GM19351 (cell line): ENCODE results near the gene TAS2R39.
A peak's percentile ranks its signal among the peaks of the same experiment; 100 is the strongest.

Experiments used
- ATAC-seq: cut with Tn5 transposase; IDR thresholded peaks from one replicate; pipeline ENCODE4 v1.9.1; 2021; ENCODE audit warnings: mild to moderate bottlenecking, moderate library complexity; ENCODE audit not compliant: unreplicated experiment

The TAS2R39 gene

DNA sequence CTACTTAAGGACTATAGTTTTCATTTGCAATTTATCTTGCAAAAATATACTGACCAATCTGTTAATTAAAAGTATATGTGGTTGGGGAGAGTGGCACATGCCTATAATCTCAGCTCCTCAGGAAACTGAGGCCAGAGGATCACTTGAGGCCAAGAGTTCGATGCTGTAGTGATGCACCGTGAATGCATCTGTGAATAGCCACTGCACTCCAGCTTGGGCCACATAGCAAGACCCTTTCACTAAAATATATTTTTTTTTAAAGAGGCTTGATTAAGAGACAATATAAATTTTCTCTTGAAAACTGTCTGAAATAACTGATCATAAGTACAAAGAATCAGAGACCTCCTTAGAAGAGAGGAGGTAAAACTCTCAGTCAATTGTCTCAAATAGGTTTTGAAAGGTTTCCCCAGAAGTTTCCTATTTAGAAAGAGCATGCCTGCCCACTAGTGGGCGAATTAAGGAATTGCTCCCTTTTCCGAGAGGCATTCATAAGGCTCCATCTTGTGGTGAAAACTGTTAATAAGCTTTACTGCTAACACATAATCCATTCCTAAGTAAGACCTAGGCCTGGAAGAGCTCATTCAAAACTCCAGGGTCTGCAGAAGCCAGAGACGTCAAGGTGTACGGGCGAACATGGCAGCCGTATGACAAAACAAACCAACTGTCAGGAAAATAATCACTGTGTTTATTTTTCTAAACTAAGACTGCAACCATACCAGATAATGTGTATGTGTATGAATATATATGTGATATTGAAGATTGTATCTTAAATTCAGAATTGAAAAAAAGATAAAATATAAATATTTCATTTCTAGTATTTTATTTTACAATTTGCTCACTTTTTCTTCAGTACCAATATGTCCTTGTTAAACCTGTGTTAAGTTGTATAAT lies 31.8 kb downstream of the TAS2R39 start:
- ATAC-seq: peak; percentile 89

GRCh38 chr7:143216151-143216550 lies 32.9 kb downstream of the TAS2R39 start:
- ATAC-seq: no peak

DNA sequence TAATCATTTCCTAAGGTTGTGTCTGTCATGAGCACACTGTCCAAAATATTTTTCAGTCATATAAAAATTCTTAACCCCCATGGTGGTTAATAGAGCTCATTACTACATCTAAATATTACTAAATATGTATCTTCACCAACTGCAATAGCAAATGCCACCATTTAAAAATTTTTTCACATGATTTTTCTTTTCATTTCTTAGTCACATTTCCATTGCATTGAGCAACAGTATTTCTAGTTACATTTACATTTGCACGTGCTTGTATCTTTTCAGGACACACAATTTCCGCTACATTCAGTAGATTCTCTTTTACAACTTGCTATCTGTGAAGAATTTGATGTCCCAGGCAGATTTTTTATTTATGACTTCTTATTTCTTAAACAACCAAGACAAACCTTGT lies 33.5 kb downstream of the TAS2R39 start:
- no peak for ATAC-seq

GRCh38 chr7:143217806-143218205 lies 34.6 kb downstream of the TAS2R39 start:
- ATAC-seq: no peak

GRCh38 chr7:143221286-143221685 lies 38.1 kb downstream of the TAS2R39 start:
- no peak for ATAC-seq

- ATAC-seq: no peak
These were observed 38.5 kb downstream of the TAS2R39 start, which contains the start of gene TAS2R40 for GRCh38 chr7:143221737-143222136. Gene TAS2R40 (plus strand): TSS chr7:143222037. CDS start chr7:143222079, 42 bp downstream.

DNA sequence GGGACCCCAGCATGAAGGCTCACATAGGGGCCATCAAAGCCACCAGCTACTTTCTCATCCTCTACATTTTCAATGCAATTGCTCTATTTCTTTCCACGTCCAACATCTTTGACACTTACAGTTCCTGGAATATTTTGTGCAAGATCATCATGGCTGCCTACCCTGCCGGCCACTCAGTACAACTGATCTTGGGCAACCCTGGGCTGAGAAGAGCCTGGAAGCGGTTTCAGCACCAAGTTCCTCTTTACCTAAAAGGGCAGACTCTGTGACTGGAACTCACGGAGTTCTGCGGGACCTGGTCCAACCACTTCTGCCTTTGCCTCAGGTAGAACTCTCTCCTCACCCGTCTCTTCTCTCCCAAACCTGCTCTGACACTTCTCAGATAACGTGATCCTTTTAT lies 39.6 kb downstream of the TAS2R39 start:
- no peak for ATAC-seq

- ATAC-seq: no peak
These were observed 40.6 kb downstream of the TAS2R39 start for GRCh38 chr7:143223784-143224183.

DNA sequence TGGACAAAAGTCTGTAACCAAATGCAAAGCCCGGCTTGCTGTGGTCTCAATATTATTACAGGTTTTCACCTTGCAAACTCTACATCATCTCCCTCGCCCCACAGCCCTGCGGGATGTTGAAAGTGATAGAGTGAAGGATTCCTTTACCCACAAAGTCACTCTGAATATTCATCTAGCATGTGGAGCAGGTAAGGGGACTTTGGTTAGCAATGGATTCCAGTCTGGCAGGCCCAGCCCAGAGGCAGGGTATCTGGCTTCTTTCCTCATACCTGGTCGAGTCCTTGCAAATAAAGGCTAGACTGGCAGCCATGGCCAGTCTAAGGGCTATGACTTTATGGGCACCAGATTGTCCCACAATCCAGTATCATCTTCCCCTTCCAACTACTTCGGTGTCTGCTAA lies 41.8 kb downstream of the TAS2R39 start:
- ATAC-seq: no peak

- ATAC-seq: no peak
These were observed 44.6 kb downstream of the TAS2R39 start for GRCh38 chr7:143227806-143228205.

- no peak for ATAC-seq
These were observed 46.0 kb downstream of the TAS2R39 start for GRCh38 chr7:143229054-143229790.

DNA sequence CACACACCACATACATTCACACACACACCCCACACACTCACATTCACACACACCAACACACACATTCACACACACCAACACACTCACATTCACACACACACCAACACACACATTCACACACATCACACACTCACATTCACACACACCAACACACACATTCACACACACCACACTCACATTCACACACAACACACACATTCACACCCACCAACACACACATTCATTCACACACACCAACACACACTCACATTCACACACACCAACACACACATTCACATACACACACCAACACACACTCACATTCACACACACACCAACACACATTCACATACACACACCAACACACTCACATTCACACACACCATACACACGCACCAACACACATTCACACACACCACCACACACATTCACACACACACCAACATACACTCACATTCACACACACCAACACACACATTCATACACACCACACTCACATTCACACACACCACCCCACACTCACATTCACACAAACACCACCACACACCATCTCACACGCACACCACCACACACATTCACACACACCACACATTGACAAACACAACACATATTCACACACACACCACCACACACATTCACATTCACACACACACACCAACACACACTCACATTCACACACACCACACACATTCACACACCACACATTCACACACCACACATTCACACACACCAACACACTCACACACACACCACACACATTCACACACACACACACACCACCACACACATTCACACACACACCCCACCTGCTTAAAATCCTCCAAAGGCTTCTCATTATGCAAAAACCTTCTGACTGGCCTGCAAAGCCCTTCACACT lies 47.6 kb downstream of the TAS2R39 start:
- no peak for ATAC-seq
